Activated naive CD8-positive, alpha-beta T cell (primary cell): Measurements from ENCODE around the gene DISC1.
"Not testable (repeated sequence)": the region's sequence is repeated elsewhere in the genome, so short reads cannot be mapped to it uniquely, and the experiment has no call there.

ENCODE experiments used
- H3K27ac Mint-ChIP-seq: one replicate; pipeline ENCODE4 v1.8.0; 2021; ENCODE audit warnings: mixed read lengths
- H3K27me3 Mint-ChIP-seq: one replicate; pipeline ENCODE4 v1.8.0; 2021; ENCODE audit warnings: mixed read lengths
- H3K36me3 Mint-ChIP-seq: one replicate; pipeline ENCODE4 v1.8.0; 2021; ENCODE audit warnings: mixed read lengths
- H3K4me1 Mint-ChIP-seq: one replicate; pipeline ENCODE4 v1.8.0; 2021; ENCODE audit warnings: low read depth, mixed read lengths
- H3K4me3 Mint-ChIP-seq: one replicate; pipeline ENCODE4 v1.8.0; 2021; ENCODE audit warnings: mild to moderate bottlenecking, mixed read lengths
- H3K9me3 Mint-ChIP-seq: one replicate; pipeline ENCODE4 v1.8.0; 2021; ENCODE audit warnings: low read depth, mixed read lengths

DISC1 gene

GRCh38 chr1:231781892-231782291 is 155.3 kb downstream of the DISC1 start:
- H3K36me3 Mint-ChIP-seq: peaks cover 6% of the 10 kb centered on the region
- no peaks in the 10 kb centered on the region for H3K27me3 Mint-ChIP-seq
- H3K4me3 Mint-ChIP-seq: no peak overlapping the region
- no peaks in the 10 kb centered on the region for H3K4me1 Mint-ChIP-seq
- no peak overlapping the region for H3K27ac Mint-ChIP-seq
- H3K9me3 Mint-ChIP-seq: no peaks in the 10 kb centered on the region

GRCh38 chr1:231785073-231785472 is 158.5 kb downstream of the DISC1 start:
- H3K9me3 Mint-ChIP-seq, H3K4me3 Mint-ChIP-seq, H3K27me3 Mint-ChIP-seq, H3K27ac Mint-ChIP-seq, H3K4me1 Mint-ChIP-seq: not testable (repeated sequence)
- H3K36me3 Mint-ChIP-seq: peaks cover 19% of the 10 kb centered on the region

- peaks cover 1% of the 10 kb centered on the region for H3K4me1 Mint-ChIP-seq
- no peak overlapping the region for H3K4me3 Mint-ChIP-seq
- H3K36me3 Mint-ChIP-seq: peaks cover 22% of the 10 kb centered on the region
Measured at GRCh38 chr1:231786126-231786525, 159.5 kb downstream of the DISC1 start.

GRCh38 chr1:231792634-231793033 is 166.0 kb downstream of the DISC1 start:
- Mint-ChIP-seq H3K4me3 (no peak overlapping the region), H3K4me1 (peaks cover 1% of the 10 kb centered on the region), H3K27ac (no peak overlapping the region), H3K36me3 (peaks cover 24% of the 10 kb centered on the region), H3K9me3 (no peaks in the 10 kb centered on the region), H3K27me3 (no peaks in the 10 kb centered on the region)

More at GRCh38 chr1:231786126-231786525, 159.5 kb downstream of the DISC1 start:
- Mint-ChIP-seq H3K27me3 (no peaks in the 10 kb centered on the region), H3K27ac (no peak overlapping the region), H3K9me3 (no peaks in the 10 kb centered on the region)

DNA sequence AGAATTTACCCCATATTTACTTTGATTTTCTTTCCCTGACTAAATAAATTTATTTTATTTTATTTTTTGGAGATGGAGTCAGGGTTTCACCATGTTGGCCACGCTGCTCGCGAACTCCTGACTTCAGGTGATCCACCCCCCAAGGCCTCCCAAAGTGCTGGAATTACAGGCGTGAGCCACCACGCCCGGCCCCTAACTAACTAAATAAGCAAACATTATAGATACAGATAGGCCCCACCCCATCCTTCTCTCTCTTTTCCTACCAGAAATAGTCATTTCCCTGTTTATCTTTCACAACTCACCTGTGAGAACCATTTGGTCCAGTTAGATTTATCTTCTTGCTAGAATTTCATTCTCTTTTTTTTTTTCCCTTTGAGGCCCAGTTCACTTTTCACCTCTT is 167.3 kb downstream of the DISC1 start:
- H3K4me1 Mint-ChIP-seq: no peaks in the 10 kb centered on the region
- H3K27ac Mint-ChIP-seq: no peak overlapping the region
- H3K4me3 Mint-ChIP-seq: no peak overlapping the region
- H3K27me3 Mint-ChIP-seq: no peaks in the 10 kb centered on the region
- H3K36me3 Mint-ChIP-seq: peaks cover 24% of the 10 kb centered on the region
- H3K9me3 Mint-ChIP-seq: no peaks in the 10 kb centered on the region

- Mint-ChIP-seq H3K4me3 (no peak overlapping the region), H3K27me3 (no peaks in the 10 kb centered on the region), H3K36me3 (peaks cover 23% of the 10 kb centered on the region), H3K4me1 (peaks cover 2% of the 10 kb centered on the region), H3K9me3 (peaks cover 4% of the 10 kb centered on the region), H3K27ac (no peak overlapping the region)
Measured at GRCh38 chr1:231796141-231796540, 169.6 kb downstream of the DISC1 start.

DNA sequence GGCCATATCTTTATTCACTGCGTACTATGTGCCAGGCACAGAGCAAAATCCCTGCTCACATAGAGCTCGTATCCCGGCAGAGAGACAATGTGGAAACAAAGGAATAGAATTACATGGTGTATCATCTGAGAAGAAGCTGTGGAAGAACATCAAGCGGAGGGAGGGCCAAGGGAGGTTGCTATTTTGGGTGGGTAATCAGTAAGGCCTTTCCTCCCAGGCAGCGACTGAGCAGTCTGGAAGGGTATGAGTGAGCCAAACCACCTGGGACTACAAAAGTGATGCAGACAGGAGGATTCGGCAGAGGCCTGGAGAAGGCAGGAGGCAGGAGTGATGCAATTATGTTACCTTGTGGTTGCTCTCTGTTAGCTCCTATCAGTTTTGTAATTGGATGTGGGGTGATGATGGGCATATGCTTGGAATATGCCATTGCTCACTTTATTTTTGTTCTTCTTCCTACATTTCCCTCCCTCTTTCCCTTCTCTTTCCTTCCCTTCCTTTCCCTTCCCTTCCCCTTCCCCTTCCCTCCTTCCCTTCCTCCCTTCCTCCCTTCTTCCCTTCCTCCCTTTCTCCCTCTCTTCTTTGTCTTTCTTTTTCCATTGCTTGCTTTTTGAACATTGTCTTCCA is 172.9 kb downstream of the DISC1 start:
- Mint-ChIP-seq H3K4me3 (no peak overlapping the region), H3K27me3 (no peaks in the 10 kb centered on the region)

GRCh38 chr1:231800108-231800507 is 173.5 kb downstream of the DISC1 start:
- H3K4me1 Mint-ChIP-seq: peaks cover 2% of the 10 kb centered on the region
- no peak overlapping the region for H3K4me3 Mint-ChIP-seq
- H3K36me3 Mint-ChIP-seq: peaks cover 32% of the 10 kb centered on the region
- H3K27me3 Mint-ChIP-seq: no peaks in the 10 kb centered on the region
- H3K9me3 Mint-ChIP-seq: peaks cover 4% of the 10 kb centered on the region
- no peak overlapping the region for H3K27ac Mint-ChIP-seq

More for the DNA sequence above, 172.9 kb downstream of the DISC1 start:
- Mint-ChIP-seq H3K36me3 (peaks cover 37% of the 10 kb centered on the region), H3K9me3 (peaks cover 4% of the 10 kb centered on the region), H3K4me1 (peaks cover 2% of the 10 kb centered on the region), H3K27ac (no peak overlapping the region)

- Mint-ChIP-seq H3K4me3 (no peak overlapping the region), H3K27me3 (no peaks in the 10 kb centered on the region), H3K9me3 (peaks cover 4% of the 10 kb centered on the region), H3K36me3 (peaks cover 31% of the 10 kb centered on the region), H3K27ac (no peak overlapping the region), H3K4me1 (peaks cover 2% of the 10 kb centered on the region)
Measured at GRCh38 chr1:231801042-231801585, 174.5 kb downstream of the DISC1 start.

DNA sequence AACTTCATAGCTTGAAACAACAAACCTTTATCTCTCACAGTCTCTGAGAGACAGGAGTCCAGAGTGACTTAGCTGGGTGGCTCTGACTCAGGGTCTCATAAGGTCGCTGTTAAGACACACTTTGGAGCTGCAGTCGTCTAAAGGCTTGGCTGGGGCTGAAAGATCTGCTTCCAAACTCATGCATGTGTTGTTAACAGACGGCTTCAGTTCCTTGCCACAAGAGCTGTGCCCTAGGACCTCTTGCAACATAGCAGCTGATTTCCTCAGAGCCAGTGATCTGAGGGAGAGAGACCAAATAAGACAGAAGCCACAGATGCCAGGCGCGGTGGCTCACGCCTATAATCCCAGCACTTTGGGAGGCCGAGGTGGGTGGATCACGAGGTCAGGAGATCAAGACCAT is 176.8 kb downstream of the DISC1 start:
- peaks cover 2% of the 10 kb centered on the region for H3K4me1 Mint-ChIP-seq
- H3K9me3 Mint-ChIP-seq: peaks cover 4% of the 10 kb centered on the region
- no peaks in the 10 kb centered on the region for H3K27me3 Mint-ChIP-seq
- H3K4me3 Mint-ChIP-seq: no peak overlapping the region
- no peak overlapping the region for H3K27ac Mint-ChIP-seq
- peaks cover 25% of the 10 kb centered on the region for H3K36me3 Mint-ChIP-seq

- no peaks in the 10 kb centered on the region for H3K4me1 Mint-ChIP-seq
- no peak overlapping the region for H3K4me3 Mint-ChIP-seq
- no peak overlapping the region for H3K27ac Mint-ChIP-seq
- peaks cover 18% of the 10 kb centered on the region for H3K36me3 Mint-ChIP-seq
- no peaks in the 10 kb centered on the region for H3K27me3 Mint-ChIP-seq
- H3K9me3 Mint-ChIP-seq: no peaks in the 10 kb centered on the region
Measured at GRCh38 chr1:231806623-231807495, 180.3 kb downstream of the DISC1 start.

DNA sequence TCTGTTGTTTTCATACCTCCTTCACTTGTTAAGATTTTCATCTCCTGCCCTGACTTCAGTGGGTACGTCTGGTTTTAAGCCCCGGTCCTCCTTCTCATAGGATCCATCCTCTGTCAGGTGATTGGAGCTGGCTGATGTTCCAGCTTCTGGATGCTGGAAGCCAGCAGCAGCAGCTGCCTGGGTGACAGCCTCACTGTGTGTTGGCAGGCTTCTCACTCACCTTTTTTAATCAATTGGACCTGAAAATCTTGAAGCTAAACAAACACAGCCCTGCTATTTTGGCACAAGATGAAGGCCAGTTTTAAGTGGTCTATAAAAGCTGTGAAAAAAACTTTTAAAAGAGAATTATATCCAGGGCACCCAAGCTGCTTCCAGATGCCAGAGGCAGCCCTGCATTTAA is 181.0 kb downstream of the DISC1 start:
- Mint-ChIP-seq H3K27ac (no peak overlapping the region), H3K27me3 (no peaks in the 10 kb centered on the region), H3K4me3 (no peak overlapping the region), H3K9me3 (no peaks in the 10 kb centered on the region), H3K4me1 (no peaks in the 10 kb centered on the region), H3K36me3 (peaks cover 12% of the 10 kb centered on the region)

DNA sequence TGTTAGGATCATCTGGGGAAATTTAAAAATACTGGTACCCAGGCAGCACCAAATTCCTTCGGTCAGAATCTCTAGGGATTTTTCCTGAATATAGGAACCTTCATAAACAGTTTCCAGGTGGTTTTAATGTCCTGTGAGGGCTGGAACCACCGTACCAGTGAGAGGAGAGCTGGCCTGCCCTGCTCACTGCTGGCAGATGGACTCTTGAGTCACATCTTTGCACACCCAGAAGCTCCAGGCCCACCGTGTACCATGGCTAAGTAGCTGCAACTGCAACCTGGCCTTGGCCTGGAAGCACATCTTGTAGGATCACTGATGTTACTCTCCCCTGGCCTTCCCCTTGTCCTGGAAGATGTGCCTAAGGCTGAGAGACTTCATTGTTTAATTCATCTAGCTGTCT is 181.5 kb downstream of the DISC1 start:
- H3K27ac Mint-ChIP-seq: no peak overlapping the region
- H3K9me3 Mint-ChIP-seq: no peaks in the 10 kb centered on the region
- no peaks in the 10 kb centered on the region for H3K4me1 Mint-ChIP-seq
- H3K4me3 Mint-ChIP-seq: no peak overlapping the region
- H3K36me3 Mint-ChIP-seq: peaks cover 15% of the 10 kb centered on the region
- H3K27me3 Mint-ChIP-seq: no peaks in the 10 kb centered on the region

DNA sequence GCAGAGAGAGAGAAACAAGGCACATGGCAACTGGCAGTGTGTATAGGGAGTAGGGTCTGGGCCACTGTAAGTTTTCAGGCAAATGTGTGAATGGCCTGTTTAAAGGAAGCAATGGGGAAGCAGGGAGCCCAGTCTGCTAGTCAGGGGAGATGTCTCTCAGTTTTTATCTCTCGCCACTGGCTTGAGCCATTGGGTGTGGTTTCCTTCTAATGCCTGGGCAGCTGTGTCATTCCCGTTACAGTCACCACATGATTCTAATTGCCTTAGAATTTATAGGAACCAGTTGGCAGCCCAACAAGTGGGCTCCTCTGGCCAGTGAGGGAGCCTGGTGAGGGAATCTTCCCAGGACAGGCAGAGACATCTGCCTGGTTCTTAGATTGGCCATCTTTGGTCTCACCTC is 182.4 kb downstream of the DISC1 start:
- no peaks in the 10 kb centered on the region for H3K4me1 Mint-ChIP-seq
- H3K27me3 Mint-ChIP-seq: no peaks in the 10 kb centered on the region
- H3K9me3 Mint-ChIP-seq: no peaks in the 10 kb centered on the region
- H3K36me3 Mint-ChIP-seq: peaks cover 22% of the 10 kb centered on the region
- H3K4me3 Mint-ChIP-seq: no peak overlapping the region
- H3K27ac Mint-ChIP-seq: no peak overlapping the region

DNA sequence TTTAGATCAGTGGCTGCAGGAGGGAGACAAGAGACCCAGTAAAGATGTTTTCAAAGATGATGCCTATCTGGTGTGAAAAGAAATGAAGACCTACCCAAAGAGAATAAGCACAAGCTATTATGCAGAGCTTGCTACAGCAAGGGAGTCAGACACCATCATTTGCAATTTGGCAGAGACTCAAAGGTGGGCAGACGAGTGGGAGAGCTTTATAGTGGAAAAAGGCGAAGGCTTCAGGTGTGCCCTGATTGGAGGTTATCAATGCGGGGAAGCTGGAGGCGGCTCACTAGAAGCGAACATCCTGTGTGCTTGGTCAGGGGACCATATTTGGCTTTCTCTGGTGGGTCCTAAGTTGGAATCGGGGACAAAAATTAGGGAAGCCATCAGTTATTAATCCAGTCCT is 183.8 kb downstream of the DISC1 start:
- H3K27me3 Mint-ChIP-seq: no peaks in the 10 kb centered on the region
- H3K36me3 Mint-ChIP-seq: peaks cover 23% of the 10 kb centered on the region
- no peak overlapping the region for H3K27ac Mint-ChIP-seq

More for the DNA sequence above, 183.8 kb downstream of the DISC1 start:
- no peaks in the 10 kb centered on the region for H3K4me1 Mint-ChIP-seq
- H3K9me3 Mint-ChIP-seq: no peaks in the 10 kb centered on the region
- H3K4me3 Mint-ChIP-seq: no peak overlapping the region
